GM18499 (cell line): ENCODE measurements around the gene ZAP70.
"Not testable (repeated sequence)": the region's sequence is repeated elsewhere in the genome, so short reads cannot be mapped to it uniquely, and the experiment has no call there.

Source experiments
- ATAC-seq: cut with Tn5 transposase; IDR thresholded peaks from one replicate; pipeline ENCODE4 v1.9.1; 2021; ENCODE audit warnings: moderate number of reproducible peaks; ENCODE audit not compliant: insufficient read depth, unreplicated experiment

Gene ZAP70

GRCh38 chr2:97697252-97698235 lies 15.8 kb upstream of the ZAP70 start:
- no peak for ATAC-seq

DNA sequence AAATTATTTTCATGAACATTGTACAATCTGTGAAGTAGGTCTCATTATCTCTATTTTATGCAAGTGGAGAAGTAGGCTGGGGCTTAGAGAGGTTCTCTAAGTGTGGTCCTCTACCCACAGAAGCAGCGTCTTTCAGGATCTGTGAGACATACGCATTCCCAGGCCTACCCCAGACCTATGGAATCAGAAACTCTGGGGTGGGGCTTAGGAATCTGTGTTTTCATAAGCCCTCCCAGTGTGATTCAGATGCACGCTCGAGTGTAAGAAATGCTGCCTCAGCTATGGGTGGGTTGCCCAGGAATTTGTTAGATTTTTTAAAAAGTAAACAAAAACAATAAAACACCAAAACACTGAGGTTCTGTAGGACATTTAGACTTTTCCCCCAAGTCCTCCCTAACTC lies 14.8 kb upstream of the ZAP70 start:
- no peak for ATAC-seq

DNA sequence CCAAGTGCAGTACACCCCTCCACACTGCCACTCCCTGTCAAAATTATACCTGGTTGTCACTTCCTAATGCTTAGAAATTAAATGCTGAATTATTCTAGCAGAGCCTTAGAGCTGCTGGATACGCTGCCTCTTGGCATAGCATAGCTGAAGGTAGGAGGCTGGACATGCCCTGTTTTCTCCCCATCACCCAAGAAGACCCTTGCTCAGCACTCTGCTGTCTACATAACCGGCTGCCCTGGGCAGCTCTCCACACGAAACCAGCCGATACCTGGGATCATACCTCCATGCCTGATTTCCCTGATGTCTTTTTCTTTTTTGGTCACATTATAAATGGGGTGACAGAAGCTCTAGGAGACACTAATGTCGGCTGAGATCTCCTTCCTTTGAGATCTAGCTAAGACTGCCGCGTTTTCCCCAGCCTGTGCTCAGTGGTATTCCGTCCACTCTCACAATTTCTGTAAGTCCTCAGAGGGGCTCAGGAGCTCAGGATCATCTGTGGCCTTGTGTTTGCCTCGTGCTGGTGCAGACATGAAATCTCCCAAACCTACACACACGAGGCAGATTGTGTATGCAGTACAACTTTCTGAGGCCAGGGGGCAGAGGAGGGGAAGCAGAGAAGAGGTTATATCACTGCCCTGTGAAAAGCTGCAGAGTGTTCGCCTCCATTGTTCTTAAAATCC lies 13.5 kb upstream of the ZAP70 start:
- no peak for ATAC-seq

DNA sequence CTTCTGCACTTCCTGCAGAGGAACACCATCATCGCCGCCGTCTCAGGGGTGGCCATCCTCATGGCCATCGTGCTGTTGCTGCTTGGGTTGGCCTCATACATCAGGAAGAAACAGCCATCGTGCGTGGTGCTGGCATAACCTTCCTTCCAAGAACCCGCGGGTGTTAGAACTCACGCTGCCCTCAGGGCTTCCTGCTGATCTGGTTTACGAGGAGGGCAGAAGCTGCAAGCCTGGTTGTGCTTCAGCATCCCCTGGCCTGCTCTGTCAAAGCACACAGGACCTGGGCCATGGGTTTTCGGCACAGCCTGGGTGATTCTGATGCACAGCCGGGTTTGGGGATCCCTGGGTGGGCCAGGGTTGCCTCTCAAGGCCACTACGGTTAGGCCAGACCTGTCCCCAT lies 12.2 kb upstream of the ZAP70 start:
- ATAC-seq, result no peak

GRCh38 chr2:97701851-97702465 lies 11.4 kb upstream of the ZAP70 start:
- ATAC-seq, result no peak

GRCh38 chr2:97702731-97703470 lies 10.5 kb upstream of the ZAP70 start:
- no peak for ATAC-seq

DNA sequence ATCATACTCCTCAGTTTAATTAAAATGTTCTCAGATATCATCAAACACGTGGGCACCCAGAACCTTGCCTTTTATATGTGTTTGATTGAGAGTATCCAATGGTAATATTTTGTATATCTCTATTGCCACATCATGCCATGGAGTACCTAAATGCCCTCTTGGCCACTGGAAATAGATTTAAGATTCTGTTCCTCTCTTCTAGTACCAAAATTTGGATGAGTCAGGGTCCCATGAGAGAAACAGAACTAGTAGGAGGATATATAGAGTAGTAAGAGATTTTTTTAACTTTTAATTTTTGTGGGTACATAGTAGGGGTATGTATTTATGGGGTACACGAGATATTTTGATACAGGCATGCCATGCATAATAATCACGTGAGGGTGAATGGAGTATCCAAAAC lies 9.6 kb upstream of the ZAP70 start:
- no peak for ATAC-seq

DNA sequence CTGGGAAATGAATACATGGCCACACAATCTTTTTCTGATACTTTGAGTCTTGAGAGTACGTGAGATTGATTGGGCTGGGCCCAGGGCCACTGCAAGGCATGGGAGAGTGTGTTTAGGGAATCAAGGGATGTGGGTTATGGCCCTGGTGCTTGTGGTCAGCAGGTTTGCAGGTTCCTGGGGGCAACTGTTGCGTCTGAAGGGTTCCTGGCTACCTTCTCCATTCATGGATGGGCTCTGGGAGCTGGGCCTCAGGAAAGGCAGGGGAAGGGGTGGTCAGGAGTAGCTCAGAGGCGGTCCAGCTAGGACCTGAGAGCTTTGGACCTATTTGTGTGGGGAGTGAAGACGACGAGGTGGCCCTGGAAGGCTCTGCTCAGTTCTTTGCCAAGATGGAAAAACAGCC lies 8.4 kb upstream of the ZAP70 start:
- no peak for ATAC-seq

- no peak for ATAC-seq
Observed at GRCh38 chr2:97706112-97706511, 7.3 kb upstream of the ZAP70 start.

DNA sequence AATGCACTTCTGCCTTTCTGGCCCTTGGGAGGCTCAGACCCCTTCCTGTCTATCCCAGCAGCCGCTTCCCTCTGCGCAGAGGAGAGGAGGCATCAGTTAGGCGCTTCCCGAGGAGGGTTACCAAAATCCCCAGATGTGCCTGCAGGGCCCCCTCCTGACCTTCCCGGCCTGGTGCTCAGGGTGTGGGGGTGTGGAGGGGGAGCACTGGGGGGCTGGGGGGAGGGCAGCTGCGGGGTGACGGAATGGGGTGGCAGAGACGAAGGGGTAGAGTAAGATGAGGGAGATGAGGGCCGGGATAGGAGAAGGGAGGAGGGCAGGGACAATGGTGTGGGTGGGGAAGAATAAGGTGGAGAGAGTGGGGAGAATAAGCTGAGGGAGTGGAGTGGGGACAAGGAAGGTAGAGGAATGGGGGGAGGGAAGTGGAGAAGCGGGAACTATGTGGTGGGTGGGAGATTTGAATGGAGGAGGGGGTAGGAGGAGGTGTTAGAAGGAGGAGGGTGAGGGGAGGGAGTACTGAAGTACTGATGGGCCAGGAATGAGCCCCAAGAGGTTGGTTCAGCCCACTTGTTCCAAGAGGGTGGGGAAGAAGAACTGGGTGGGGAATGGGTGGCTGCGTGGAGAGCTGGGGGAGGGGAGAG lies 6.5 kb upstream of the ZAP70 start:
- ATAC-seq, result no peak

DNA sequence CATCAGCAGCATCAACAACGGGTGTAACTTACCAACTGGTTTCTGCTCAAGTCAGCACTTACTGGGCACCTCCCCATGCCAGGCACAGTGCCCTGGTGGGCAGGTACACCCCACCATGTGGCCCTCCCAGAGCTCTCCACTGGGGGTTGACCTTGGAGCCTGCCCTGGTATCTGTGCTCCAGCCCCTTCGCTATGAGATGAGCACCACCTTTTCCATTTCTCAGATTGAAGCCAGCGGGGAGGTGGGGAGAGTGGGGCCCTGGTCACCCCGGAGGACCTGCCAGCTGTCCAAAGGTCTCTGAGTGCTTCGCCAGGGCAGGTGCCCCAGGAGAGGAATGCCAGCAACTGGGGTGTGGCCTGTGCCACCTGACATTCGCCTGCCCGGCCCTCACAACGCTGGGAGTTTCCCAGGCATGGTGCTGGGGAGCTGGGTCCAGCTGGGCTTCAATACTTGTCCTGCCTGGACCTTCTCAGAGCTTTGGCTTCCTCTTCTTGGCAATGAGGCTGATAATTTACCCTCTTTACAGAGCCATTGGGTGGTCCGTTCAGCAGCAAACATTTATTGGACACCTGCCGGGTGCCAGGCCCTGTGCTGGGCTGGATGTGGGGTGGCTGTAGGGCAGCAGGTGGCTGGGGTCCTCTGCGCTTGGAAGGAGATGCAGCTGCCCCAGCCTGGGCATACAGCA lies 5.9 kb upstream of the ZAP70 start:
- no peak for ATAC-seq

DNA sequence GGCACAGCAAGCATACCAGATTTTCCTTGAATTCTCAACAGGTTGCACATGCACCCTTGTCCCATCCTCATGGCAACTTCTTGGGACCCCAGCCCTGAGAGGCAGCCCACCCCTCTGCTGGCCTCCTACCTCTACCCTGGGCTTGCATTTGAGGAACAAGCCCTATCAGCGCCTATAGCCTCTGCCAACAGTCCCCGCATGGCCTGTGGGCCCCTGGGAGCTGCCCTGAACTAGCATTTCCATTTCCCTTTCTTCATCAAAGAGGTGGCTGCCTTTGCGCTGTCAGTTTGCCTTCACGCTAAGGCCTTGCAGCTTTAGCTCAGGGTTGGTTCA lies 5.4 kb upstream of the ZAP70 start:
- ATAC-seq, result no peak

DNA sequence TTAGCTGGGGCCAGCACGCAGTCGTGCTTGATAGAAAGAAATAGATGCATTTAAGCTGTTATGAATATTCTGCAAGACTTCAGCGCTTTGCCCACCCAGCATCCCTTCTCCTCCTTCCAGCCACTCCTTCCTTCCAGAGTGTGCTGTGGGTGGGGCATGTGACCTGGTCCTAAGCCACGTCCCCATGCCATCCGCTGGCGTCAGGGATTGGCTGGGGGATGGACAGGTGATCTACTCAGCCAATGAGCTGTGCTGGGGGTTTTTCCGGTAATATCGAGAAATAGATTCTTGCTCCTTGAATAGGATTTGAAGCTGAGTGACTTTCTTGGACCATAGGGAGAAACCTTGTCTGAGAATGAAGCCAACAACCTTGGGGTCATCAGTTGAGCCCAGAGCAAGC lies 4.8 kb upstream of the ZAP70 start:
- no peak for ATAC-seq

GRCh38 chr2:97711394-97711711 lies 2.0 kb upstream of the ZAP70 start:
- no peak for ATAC-seq

- ATAC-seq, result not testable (repeated sequence)
Observed at GRCh38 chr2:97712175-97712574, 1.2 kb upstream of the ZAP70 start.

DNA sequence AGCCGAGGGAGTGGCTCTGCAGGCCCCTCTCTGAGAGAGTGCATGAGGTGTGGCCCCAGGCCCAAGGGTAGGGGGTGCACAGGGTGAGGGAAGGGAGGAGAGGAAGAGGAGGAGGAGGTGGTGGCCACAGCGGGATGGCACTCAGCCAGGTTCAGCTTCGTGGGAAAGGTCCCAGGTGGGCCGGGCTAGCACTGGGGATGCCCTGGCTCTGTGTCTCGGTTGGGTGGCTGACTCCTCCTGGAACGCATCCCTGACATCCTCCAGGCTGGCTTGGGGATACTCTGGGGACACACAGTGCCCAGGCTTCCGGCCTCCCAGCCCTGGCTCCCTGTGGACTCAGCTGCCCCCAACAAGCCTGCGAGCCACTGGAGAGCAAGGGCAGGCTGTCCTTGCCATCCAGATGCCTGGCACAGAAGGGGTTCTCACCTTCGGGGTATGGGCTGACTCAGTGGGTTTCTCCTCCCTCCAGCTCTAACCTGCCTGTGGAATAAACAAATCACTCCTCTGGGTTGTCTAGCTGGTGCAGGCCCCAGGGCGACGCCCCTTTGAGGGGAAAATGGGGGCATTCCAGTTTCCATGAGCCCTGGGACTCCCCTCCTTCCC lies 582 bp upstream of the ZAP70 start:
- no peak for ATAC-seq

- ATAC-seq, result no peak
Observed at GRCh38 chr2:97714084-97714949, 941 bp downstream of the ZAP70 start.

- ATAC-seq, result no peak
Observed at GRCh38 chr2:97714950-97715652, 1.7 kb downstream of the ZAP70 start.
